ENCODE data around the gene MCTP1. TPM values are rescaled to one million over a fixed set of nuclear protein-coding genes. Genes with fewer than 3 reads are reported as not detected.

MCTP1 gene
- total and polyA plus RNA-seq, 2 of the 8 experiments (the other 6 are each of a cell fraction or from before 2014, with no cell fraction given), result 0.56 to 3.4 TPM

- no peak for TF ChIP-seq NANOG (IDR thresholded peaks at IDR 0.05; ENCODE audit: insufficient read depth, low read depth, low read length, poor library complexity, severe bottlenecking)
- TF ChIP-seq POU5F1 (IDR thresholded peaks at IDR 0.05; ENCODE audit: low read depth, low read length), result no peak
- no peak for TF ChIP-seq SIRT6 (IDR thresholded peaks at IDR 0.05; ENCODE audit: low read length)
- no peak for TF ChIP-seq MAX (IDR thresholded peaks at IDR 0.05)
- no peak for TF ChIP-seq EZH2 (IDR thresholded peaks at IDR 0.05; ENCODE audit: low read depth, low read length, severe bottlenecking)
These were observed 412.4 kb downstream of the MCTP1 start (continued) for GRCh38 chr5:94872526-94872925.

Measured in H1 (cell line).